Right lobe of liver (tissue), 4 donors: ENCODE results near the gene NUDT16.

Experiments
- POLR2A ChIP-seq: fragments of 450-650 bp; IDR thresholded peaks from one replicate; pipeline ENCODE4 v1.6.1; 2017; ENCODE audit warnings: antibody characterized with exemption, mild to moderate bottlenecking
- TF ChIP-seq, protein P1 (sequence below), 4 donors: fragments of 200-600 bp in 3 of 4; fragments of 450-650 bp in 1 of 4; IDR thresholded peaks; one replicate each; pipeline versions ENCODE4 v1.5.1 to v1.8.0; 2016 to 2022; ENCODE audit warnings: antibody characterized with exemption in 4 of 4, mild to moderate bottlenecking in 2 of 4
- donor health status: DM: no; HTN: no; CAD: no.
- donor health status: DM: no; HTN: no; CAD: no.
- donor health status: DM: no; HTN: yes; CAD: no.

DNA sequence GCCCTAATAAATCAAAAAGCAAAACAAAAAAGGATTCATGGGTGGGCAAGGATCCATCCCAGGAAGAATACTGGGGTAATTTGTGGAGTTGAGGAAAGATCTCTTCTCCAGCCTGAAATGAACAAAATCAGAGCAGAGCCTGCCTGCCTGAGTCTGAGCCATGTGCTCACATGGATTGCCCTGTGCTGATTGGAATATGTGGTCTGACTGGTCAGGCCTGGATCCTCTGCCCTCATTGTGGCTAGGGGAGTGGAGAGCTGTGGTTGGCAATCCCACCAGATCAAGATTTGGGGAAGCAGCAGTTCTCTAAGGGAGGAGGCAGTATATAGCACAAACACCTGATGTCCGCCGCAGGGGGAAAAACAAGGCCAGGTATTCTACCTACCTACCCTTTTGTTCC is 6.8 kb upstream of the NUDT16 start:
- TF ChIP-seq, protein P1, sequence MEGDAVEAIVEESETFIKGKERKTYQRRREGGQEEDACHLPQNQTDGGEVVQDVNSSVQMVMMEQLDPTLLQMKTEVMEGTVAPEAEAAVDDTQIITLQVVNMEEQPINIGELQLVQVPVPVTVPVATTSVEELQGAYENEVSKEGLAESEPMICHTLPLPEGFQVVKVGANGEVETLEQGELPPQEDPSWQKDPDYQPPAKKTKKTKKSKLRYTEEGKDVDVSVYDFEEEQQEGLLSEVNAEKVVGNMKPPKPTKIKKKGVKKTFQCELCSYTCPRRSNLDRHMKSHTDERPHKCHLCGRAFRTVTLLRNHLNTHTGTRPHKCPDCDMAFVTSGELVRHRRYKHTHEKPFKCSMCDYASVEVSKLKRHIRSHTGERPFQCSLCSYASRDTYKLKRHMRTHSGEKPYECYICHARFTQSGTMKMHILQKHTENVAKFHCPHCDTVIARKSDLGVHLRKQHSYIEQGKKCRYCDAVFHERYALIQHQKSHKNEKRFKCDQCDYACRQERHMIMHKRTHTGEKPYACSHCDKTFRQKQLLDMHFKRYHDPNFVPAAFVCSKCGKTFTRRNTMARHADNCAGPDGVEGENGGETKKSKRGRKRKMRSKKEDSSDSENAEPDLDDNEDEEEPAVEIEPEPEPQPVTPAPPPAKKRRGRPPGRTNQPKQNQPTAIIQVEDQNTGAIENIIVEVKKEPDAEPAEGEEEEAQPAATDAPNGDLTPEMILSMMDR (IDR thresholded peaks at IDR 0.05): no peak
- TF ChIP-seq POLR2A: no peak
